ENCODE data around the gene GIMAP8. TPM values are rescaled to one million over a fixed set of nuclear protein-coding genes. Genes with fewer than 3 reads are reported as not detected.

The GIMAP8 gene
- total RNA-seq, 4 donors from 2014 or later: 7.5 to 34.5 (median 20.0) TPM

DNA sequence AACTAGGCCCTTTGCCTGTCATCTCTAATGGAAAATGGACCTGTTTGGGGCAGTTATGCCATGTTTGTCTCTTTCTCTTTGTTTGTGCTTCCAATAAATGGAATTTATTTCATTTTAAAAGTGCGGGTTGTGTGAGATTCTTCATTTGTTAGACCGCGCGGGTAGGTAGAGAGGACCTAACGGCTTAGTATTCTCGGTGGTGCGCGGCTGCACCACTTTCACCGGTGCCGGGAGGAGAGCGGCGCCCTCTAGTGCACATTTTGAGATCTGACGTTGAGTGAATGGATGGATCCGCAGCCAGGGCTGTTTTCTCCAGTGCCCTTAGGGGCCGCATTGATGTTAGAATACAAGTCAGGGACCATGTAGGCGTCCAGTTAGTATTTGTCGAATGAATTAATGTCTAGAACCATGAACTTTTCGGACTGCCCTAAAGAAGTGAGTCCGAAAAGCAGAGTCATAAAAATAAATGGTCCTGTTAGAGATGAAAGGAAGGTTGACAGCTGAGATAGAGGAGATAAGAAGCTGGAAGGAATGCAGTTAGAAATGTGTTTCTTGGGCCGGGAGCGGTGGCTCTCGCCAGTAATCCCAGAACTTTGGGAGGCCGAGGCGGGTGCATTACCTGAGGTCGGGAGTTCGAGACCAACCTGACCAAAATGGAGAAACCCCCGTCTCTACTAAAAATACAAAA lies 29.3 kb upstream of the GIMAP8 start:
- intact Hi-C loops (cut with DNase I): loop anchor here (5.0 kb wide), 1 partner anchor 64 kb away; no protein-coding TSS in a partner anchor

GRCh38 chr7:150421831-150422230 lies 28.6 kb upstream of the GIMAP8 start:
- Histone ChIP-seq H3K4me1 (no peaks in the 10 kb centered on the region), H3K36me3 (no peaks in the 10 kb centered on the region), H3K4me3 (replicated peaks in 1 of 3) (no peak overlapping the region), H3K27ac (no peak overlapping the region), H3K27me3 (no peaks in the 10 kb centered on the region), H3K9me3 (no peaks in the 10 kb centered on the region)
- WGBS, 2 donors: 79 to 83% methylated on average over 17 of the region's 17 CpGs
- intact Hi-C loops (cut with DNase I): loop anchor here (5.0 kb wide), 1 partner anchor 65 kb away; no protein-coding TSS in a partner anchor
- DNase-seq: no peak
- TF ChIP-seq CTCF (IDR thresholded peaks at IDR 0.05) (no peak), POLR2A (IDR thresholded peaks at IDR 0.05) (no peak)

More for the DNA sequence above, 29.3 kb upstream of the GIMAP8 start:
- TF ChIP-seq CTCF (IDR thresholded peaks at IDR 0.05): peak; percentile 68 to 88 (median 82)
- no peak for TF ChIP-seq POLR2A (IDR thresholded peaks at IDR 0.05)
- Histone ChIP-seq H3K27ac (no peak overlapping the region), H3K9me3 (no peaks in the 10 kb centered on the region), H3K36me3 (no peaks in the 10 kb centered on the region), H3K27me3 (no peaks in the 10 kb centered on the region), H3K4me3 (replicated peaks in 1 of 3) (no peak overlapping the region), H3K4me1 (no peaks in the 10 kb centered on the region)
- peak; percentile 81 to 85 for DNase-seq
- 22 to 23% methylated on average over 27 of the region's 27 CpGs for WGBS, 2 donors

DNA sequence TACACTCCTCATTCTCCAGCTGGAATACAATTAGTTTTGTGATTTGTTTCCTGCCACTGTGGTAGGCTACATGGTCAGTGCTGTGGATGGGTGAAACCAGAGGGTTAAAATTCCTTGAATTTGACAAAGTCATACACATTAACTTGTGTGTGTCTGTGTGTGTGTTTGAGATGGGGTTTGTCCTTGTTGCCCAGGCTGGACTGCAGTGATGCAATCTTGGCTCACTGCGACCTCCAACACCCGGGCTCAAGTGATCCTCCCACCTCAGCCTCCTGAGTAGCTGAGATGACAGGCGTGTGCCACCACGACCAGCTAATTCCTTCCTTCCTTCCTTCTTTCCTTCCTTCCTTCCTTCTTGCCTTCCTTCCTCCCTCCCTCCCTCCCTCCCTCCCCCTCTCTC lies 24.8 kb upstream of the GIMAP8 start:
- H3K4me3 ChIP-seq (replicated peaks in 1 of 3): no peak overlapping the region
- 66 to 79% methylated on average over 4 of the region's 4 CpGs for WGBS, 2 donors
- intact Hi-C loops (cut with DNase I): no loop called here
- H3K36me3 ChIP-seq: no peaks in the 10 kb centered on the region
- H3K27ac ChIP-seq: no peak overlapping the region
- no peak for DNase-seq
- peaks cover 10 to 13% of the 10 kb centered on the region in 2 donors for H3K4me1 ChIP-seq
- H3K27me3 ChIP-seq: no peaks in the 10 kb centered on the region
- TF ChIP-seq CTCF (IDR thresholded peaks at IDR 0.05) (no peak), POLR2A (IDR thresholded peaks at IDR 0.05) (no peak)
- H3K9me3 ChIP-seq: no peaks in the 10 kb centered on the region

- peak; percentile 60 to 78 for DNase-seq
- intact Hi-C loops (cut with DNase I): no loop called here
- TF ChIP-seq CTCF (IDR thresholded peaks at IDR 0.05) (no peak), POLR2A (IDR thresholded peaks at IDR 0.05) (no peak)
These were observed 21.6 kb upstream of the GIMAP8 start for GRCh38 chr7:150428671-150429451.

DNA sequence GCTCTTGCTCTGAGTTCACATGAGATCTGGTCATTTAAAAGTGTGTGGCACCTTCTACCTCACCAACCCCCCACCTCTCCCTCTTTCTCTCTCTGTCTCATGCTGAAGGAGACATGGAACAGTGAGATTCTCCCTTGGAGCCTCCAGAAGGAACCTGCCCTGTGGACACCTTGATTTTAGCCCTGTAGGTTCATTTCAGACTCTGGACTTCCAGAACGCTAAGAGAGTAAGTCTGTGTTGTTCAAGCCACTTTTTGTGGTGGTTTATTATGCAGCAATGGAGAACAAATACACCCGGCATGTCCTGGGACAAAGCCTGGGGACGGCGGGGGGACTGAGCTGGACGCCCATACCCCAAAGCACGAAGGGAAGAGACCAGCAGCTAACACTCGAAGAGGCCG lies 20.7 kb upstream of the GIMAP8 start:
- intact Hi-C loops (cut with DNase I): no loop called here
- TF ChIP-seq CTCF (IDR thresholded peaks at IDR 0.05) (no peak), POLR2A (IDR thresholded peaks at IDR 0.05) (no peak)

More at GRCh38 chr7:150428671-150429451, 21.6 kb upstream of the GIMAP8 start:
- H3K4me1 ChIP-seq: peaks cover 10 to 13% of the 10 kb centered on the region in 2 donors
- H3K9me3 ChIP-seq: no peaks in the 10 kb centered on the region
- peak overlapping the region in 2 of 3 donors; percentile 17 to 25 for H3K27ac ChIP-seq
- no peak overlapping the region for H3K4me3 ChIP-seq (replicated peaks in 1 of 3)
- no peaks in the 10 kb centered on the region for H3K27me3 ChIP-seq
- WGBS, 2 donors: 18 to 44% methylated on average over 9 to 11 of the region's 11 CpGs
- no peaks in the 10 kb centered on the region for H3K36me3 ChIP-seq

More for the DNA sequence above, 20.7 kb upstream of the GIMAP8 start:
- no peaks in the 10 kb centered on the region for H3K27me3 ChIP-seq
- H3K27ac ChIP-seq: no peak overlapping the region
- no peaks in the 10 kb centered on the region for H3K9me3 ChIP-seq
- H3K4me3 ChIP-seq (replicated peaks in 1 of 3): no peak overlapping the region
- peaks cover 10 to 13% of the 10 kb centered on the region in 2 donors for H3K4me1 ChIP-seq
- DNase-seq: no peak
- WGBS, 2 donors: 91 to 98% methylated on average over 7 of the region's 8 CpGs
- H3K36me3 ChIP-seq: no peaks in the 10 kb centered on the region
